NCI-H1092 (cell line): Measurements from ENCODE around the gene FGD3.
A peak's percentile ranks its signal among the peaks of the same experiment; 100 is the strongest.

Experiments
- DNase-seq: peaks from one replicate; lab custom pipeline; 2025; lab: John Stamatoyannopoulos, UW

FGD3 gene

DNA sequence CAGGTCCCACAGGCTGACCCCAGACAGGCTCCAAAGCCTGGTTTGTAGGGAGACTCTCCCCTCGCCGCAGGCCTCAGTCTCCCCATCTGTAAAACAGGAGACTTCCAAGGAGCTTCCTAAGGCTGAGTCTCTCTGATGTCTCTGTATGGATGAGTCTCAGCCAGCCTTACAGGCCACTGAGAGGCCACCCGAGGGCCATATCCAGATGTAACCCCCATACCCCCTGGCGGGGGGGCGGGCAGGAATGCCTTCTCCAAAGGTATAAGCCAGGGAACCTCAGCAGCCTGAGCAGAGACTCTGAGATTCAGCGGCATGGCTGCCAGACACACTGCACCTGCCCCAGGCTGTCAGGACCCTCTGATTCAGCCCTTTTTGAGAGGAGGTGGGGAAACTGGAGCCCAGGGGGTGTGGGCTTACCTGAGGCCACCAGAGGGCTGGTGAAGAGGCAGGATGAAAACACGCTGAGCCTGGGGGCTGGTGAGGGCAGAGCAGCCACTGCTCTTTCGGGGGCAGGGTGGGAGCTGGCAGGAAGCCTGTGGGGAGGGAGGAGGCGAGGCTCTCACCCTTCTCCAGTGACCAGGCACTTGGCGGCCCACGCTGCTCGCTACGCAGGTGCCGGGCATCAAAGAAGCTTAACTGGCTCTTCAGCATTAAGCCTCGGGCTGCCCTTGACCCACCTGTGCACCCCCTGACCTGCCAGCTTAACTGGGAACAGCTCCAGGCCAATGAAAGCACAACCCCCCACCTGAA, 105.6 kb downstream of the FGD3 start:
- DNase-seq, result peak; percentile 48

DNA sequence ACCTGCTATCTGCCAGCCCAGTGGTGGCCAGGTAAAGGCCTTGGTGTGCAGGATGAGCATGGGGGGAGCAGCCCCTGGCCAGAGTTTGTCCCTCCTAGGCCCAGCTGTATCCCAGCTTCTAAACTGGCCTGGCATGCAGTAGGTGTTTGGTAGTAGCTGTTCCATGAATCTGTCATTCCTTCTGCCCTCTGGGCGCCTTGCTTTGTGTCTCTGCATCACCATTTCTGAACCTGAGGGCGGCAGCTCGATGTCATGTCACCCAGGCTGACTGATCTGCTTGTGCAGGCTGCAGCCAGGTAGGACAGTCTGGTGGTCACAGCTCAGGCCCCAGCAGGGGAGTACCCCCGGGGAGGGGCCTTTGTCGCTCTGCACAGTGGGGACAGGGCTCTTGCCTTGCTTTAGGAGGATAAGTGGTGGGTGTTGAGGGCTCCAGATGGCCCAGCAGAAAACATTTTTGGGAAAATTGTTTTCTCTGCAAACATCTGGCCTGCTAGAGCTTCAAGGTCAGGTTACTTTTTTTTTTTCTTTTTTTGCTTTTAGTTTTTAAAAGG, 106.5 kb downstream of the FGD3 start:
- DNase-seq, result no peak

DNA sequence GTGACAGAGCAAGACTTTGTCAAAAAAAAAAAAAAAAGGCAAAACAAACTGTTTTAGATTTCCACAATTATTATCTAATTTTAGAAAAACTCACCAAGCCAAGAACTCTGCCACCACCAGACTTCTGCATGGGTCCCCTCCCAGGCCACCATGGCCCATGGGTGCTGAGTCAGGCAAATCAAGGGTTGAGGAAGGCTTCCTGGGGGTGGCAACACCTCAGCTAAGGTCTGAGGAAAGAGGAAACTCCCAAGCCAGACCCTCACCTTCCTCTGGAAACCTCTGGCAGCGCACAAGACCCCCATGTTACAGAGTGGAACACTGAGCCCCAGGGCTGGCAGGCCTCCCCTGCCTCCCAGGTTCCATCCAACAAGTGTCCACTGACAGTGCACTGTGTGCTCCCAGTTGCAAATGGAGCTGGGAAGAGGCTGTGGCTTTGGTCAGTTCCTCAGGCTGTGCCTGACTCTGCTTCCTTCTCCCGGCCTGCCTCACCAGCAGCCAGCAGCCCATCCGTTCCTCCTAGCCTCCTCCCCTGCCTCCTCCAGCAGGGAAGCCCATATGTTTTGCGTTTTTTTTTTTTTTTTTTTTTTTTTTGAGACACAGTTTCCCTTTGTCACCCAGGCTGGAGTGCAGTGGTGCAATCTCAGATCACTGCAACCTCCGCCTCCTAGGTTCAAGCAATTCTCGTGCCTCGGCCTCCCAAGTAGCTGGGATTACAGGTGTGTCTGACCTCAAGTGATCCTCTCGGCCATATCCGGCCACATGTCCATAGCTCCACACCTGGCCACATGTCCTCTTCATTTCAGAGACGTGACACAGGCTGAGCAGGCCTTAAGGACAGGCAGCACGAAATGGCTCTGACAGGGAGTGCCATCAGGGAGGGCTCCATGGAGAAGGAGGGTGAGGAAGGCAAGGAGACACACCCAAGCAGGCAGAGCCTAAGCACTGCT, 107.7 kb downstream of the FGD3 start:
- no peak for DNase-seq

DNA sequence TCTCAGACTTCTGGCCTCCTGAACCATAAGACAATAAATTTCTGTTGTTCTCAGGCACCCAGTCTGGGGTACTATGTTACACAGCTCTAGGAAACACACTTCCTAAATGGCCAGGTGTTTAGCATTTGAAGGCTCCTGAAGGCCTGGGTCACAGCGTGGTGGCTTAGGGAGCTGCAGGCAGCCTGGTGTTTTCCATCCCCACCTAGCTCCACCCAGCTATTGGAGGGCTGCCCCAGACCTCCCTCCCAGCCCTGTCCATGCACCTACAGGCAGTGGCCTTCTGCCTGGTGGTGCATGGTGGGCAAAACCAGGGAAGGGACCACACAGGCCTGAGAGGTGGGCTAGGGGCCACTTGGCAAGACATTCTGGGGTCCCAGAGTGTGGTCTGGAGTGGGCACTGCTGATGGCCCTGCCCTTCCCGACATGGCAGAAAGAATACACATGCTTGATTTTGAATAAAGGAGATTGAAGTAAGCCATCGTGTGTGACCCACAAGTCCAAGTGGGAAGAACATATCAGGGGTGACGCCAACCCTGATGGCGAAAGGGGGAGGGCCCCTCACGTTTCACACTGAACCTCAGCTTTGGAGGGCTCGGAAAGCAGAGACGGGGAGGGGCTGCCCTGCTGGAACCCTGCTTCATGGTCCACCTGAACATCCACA, 109.8 kb downstream of the FGD3 start:
- DNase-seq, result no peak

DNA sequence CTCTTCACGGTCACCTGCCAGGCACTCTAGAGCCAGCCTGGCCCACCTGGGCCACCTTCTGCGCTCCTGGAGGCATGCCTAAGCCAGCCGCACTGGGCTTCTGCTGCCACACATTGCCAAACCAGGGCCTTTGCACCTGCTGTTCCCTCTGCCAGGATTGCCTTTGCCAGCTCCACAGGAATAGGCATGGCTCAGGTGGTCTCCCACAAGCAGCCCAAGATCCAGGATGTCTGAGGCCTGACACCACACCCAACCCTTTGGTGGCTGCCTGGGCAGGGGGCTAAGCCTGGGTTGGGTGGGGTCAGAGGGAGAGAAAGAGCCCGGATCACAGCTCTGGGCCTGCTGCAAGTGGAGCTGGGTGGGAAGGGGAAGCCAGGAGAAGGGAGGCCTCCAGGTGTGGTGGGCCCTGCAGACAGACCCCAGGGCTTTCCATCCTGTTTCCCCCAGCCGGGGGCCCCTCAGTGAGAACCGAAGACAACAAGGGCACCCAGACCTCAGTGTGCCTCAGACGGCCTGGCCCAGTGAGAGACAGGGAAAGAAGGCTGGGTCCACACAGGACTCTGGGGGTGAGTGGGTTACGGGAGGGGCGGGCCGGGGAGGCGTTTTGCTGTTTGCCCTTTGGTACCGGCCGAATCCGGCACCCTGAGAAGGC, 110.5 kb downstream of the FGD3 start:
- DNase-seq, result no peak

DNA sequence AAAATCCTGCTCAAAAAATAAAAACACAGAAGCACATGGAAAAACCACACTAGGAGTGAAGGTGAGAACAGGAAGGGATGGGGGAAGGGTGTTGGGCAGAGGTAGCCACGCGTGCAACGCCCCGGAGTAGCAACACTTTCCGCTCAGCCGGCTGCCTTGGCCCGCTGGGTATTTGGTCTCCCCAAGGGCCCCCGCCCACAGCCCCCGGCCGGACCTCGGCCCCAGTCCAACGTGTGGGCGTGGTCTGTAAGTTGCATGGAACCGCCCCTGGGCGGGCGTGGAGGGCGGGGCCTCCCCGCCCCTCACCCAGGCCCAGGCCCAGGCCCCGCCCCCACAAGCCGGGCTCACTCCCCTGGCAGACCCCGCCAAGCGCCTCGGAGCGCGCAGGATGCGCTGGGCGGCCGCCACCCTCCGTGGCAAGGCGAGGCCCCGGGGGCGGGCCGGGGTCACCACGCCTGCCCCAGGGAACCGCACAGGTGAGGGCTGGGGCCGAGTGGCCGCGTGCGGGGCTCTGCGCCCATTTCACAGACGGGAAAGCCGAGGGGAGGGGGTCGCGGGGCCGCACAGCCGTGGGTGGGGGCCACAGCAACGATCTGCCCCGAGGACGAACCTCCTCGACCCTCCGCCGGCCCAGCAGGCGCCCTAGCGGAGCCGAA, 111.2 kb downstream of the FGD3 start, which contains the start of gene SUSD3:
Gene SUSD3 (plus strand): TSS at position 347 of the 656 bp plus-strand sequence. CDS start 42 bp downstream, at position 389.
- DNase-seq, result no peak

DNA sequence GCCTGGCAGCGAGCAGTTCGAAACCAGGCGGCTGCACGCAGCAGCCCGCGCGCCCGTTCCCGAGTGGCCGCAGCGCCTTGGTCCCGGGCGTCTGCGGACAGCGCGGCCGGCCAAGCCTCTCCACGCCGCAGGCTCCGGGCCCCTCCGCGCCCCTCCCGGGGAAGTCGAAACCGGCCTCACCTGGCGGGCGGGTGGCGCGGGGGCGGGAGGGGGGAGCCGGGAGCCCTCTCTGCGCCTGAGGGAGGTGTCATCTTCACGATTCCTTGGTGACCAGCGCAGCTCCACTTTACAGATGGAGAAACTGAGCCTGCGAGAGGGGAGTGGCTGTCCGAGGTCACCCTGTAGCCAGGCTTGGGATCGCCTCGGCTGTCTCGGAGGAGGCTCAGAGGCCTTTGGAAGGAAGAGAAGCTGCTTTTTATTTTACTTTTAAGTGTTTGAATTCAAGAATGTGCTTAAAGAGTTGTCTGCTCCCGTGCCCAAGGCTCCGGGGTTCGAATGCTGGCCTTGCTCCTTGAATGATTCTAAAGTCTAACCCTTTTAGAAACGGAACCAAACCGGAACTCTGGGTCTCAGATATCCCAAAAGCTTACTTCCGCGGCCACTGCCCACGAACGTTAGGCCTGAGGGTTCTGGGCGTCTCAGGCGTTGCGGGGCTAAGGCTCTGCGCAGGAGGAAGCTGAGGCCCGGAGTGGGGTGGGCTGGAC, 111.8 kb downstream of the FGD3 start:
- no peak for DNase-seq

DNA sequence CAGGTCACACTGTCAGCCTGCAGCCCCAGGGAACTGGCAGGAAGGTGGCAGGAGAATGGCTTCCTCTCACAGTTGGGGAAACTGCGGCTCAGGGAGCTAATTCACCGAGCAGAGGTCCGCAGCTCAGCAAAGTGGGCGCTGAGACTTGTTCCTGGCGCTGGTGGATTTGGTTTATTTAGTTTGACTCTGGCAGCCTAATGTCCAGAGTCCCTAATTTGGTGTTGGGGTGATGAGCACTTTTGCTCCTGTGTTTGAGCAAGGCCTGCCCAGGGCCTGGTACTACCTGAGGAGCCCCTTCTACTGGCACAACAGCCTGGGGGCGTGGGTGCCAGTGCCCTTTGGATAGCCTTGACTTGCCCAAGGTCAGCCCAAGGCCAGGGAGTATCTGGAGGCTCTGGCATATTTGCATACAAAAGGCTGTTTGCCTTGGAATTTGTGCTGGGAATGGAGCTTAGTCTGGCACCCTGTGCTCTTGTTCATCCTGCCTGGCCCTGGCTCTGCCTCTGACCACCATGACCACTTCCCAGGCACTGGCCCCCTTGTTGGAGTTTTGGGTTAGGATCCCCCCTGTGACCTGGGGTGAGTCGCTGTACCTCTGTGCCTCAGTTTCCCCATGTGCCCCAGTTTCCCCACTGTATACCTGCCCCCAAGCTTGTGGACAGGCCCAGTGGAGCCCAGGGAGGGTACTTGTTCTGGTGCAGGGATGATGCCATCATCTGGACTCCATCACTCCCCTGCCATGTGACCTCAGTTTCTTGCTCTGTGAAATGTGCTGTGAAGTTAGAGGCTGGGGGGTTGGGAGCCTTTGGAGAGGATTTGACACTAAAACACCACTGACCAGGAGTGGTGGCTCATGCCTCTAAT, 112.6 kb downstream of the FGD3 start:
- no peak for DNase-seq

DNA sequence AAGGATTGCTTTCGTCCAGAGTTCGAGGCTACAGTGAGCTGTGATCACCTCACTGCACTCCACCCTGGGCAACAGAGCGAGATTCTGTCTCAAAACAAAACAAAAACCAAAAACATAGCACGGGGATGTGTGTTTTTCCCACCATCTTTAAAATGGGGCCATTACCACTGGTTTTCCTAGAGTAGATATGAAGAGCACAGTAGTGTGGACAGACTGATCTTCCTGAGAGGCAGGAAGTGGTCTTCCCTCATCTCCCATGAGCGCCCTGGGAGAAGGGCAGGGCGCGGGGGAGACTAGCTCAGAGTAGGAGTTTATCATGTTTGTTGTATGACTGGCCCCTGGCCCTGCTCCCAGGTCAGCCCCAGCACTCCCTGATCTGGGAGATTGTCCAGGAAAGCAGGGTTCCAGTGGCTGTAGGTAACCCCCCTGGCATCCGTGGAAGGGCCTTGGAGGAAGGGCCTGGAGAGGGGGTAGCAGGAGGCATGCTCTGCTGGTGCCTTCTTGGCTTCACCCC, 113.5 kb downstream of the FGD3 start:
- no peak for DNase-seq

DNA sequence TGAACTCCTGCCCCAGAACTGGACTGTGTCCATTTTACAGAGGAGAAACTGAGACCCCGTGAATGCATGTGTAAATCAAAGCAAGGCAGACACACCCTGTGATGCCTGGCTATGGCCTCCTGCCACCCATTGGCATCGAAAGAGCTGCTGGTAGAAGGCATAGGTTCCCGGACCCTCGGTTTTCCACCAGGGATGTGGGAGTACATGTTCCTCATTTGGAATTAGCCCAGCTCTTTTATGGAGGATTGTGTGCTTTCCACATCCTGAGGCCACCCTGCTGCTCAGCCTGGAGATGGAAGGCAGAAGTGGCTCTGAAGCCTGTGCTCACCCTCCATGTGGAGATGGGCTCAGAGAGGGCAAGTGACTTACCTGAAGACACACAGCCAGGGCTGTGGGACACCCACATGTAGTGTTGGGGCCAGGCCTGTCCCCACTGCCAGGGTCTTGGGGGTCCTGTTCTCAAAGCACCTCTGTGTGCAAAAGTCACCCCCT, 114.0 kb downstream of the FGD3 start:
- DNase-seq, result no peak

DNA sequence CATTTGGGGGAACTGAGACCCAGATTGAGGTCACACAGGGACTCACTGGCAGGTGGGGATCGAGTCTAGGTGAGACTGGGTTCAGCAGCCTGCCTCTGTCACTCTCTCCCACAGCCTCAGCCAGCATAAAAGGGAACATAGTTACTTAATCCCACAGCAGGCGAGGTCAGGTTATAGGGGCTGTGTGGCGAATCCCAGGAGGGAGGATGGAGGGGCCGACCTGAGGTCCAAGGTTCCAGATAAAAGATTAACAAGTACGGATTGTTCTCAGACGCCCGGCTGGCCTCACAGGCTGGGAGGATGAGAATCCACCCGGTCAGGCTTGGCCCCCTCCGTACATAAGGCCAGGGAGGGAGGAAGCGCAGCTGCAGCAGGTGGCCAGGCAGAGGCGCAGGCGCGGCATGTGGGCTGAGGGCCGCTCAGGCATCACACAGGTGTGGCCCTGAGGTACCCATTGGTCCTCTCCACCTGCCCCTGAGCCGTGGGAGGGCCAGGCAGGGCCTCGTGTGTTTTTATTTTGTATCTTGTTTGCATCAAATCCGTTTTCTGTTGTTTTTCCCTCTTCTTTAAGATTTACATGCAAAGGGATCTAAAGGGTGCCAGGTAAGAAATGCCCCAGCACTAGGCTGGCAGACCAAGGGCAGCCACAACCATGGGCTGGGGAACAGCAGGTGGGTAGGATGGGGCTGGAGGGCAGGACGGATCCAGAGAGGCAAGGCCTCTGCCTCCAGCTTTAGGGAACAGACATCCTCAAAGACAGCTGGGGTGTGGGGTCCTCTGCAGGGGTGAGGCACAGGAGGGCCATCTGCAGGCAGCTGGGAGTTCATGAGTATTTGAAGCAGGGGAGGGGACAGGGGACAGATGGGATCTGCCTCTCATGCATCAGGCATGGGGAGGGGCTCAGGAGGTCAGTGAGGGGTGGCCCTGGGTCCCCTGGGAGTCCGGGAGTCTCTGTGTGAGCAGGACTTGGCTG, 114.8 kb downstream of the FGD3 start:
- no peak for DNase-seq

DNA sequence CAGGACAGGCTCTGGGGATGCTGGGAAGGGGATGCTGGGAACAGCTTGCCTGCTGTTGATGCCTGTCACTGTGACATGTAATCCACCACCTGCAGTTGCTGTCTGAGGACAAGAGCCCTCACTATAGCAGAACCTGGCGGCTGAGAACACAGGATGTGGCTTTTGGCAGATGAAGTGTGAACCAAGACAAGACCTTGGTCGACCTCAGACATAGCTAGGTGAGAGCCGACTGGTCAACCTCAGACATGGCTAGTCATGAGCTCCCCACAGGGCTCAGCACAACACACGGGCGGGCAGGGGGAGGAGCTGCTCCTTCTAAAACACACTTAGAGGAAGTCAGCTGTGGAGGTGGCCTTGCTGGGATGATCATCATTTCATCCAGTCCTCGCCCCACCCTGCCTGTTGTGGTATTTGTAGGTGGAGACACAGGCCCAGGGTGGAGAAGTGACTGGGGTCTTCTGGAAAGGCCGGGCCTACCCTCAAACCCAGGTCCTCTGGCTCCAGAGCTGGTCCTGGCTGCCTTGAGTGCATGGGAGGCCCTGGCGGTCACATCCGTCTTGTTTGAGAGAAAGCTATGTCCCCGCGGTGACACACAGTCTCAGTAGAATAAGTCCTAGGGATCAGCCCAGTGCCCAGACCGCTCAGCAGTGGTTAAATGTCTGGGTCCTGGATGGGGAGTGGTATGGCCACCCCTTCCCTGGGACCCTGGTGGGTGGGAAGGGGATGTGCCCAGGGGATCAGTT, 117.2 kb downstream of the FGD3 start:
- DNase-seq, result no peak

DNA sequence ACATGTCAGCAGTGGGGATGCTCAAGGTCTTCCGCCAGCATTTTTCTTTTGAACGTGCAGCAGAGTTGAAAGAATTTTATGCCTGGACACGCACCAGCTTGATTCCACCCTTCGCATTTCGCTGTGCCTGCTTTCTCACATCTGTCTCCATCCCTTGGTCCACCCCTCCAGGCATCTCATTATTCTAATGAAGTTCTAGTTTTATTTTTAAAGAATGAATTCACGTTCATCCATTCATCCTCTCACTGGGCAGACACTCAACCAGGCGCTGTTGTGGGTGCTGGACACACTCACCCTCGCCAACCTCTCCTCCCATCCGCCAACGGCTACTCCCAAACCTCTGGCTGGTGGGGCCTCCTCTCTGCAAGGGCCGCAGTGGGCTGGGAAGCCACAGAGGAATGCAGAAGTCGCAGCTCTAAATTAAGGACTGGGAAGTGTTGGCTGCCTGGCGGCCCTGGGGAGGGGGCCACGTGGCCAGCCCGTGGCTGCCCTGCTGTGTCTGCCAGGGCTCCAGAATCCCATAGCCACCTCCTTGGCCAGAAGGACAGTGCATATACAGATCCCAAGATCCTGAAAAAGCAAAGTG, 117.9 kb downstream of the FGD3 start:
- DNase-seq, result no peak

DNA sequence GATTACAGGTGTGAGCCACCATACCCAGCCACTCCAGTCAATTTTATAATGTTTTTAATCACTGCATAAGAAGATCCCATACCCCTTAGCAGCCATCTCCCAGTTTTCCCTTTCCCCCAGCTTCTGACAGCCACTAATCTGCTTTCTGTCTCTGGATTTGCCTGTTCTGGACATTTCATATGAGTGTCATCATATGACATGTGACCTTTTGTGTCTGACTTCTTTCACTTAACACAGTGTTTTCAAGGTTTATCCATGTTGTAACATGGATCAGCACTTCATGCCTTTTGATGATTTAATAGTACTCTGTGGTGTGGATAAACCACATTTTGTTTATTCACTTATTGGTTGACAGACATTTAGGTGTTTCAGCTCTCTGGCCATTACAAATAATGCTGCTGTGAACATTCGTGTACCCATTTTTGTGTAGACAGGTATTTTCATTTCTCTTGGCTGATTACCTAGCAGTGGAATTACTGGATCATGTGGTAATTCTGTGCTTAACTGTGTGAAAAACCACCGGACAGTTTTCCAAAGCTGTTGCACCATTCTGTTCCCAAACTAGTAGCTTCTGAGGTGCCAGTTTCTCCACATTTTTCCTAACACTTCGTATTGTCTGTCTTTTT, 119.8 kb downstream of the FGD3 start:
- no peak for DNase-seq

DNA sequence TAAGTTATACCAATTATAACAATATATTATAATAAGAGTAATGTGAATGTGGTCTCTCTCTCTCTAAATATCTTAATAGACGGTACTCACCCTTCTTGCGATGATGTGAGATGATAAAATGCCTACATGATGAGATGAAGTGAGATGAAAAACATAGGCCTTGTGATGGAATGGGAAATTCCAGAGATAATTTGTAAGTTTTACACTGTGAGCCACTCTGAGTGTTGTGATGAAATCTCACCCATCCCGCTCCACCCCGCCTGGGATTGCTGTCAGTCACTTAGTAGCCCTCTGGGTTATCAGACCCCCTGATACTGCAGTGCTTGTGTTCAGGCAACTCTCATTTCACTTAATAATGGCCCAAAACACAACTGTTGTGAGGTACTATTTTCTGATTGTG, 121.6 kb downstream of the FGD3 start:
- no peak for DNase-seq

DNA sequence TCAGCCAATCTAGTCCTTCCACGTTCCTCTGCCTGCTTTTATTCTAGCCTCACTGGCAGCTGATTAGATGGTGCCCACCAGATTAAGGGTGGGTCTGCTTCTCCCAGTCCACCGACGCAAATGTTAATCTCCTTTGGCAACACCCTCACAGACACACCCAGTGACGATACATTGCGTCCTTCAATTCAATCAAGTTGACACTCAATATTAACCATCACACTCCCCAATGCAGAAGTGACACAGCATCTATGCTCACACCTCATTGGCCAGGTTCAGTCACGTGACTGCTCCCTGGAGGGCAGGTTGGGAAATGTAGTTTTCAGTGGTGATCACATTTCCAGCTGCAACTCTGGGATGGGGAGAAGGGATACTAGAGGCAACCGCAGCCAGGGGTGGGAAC, 124.1 kb downstream of the FGD3 start:
- no peak for DNase-seq
